A673 (cell line): ENCODE data around the gene DNAJC19. TPM values are rescaled to one million over a fixed set of nuclear protein-coding genes. Genes with fewer than 3 reads are reported as not detected.

Experiments used
- BruUV-seq: library from RNA; stranded (reverse); fragments of 400-500 nt; replicated peaks from 2 replicates; lab custom pipeline; 2021; lab: Mats Ljungman, UMichigan
- CTCF ChIA-PET: fragments of 300-600 bp; sonication (Branson Sonifier 250); formaldehyde crosslinking; loops from one replicate; lab custom pipeline; 2022; ENCODE audit warnings: antibody characterized with exemption; lab: Charles Lee
- POLR2A ChIA-PET: fragments of 300-600 bp; sonication (Branson Sonifier 250); formaldehyde crosslinking; loops from one replicate; lab custom pipeline; 2022; ENCODE audit warnings: antibody characterized with exemption; ENCODE audit not compliant: low non-redundant PET; lab: Charles Lee
- DNase-seq: peaks from one replicate; pipeline ENCODE4 v3.0.0-alpha.2; 2015; ENCODE audit warnings: low spot score
- H3K27ac ChIP-seq: fragments of 200-600 bp; sonication (generic); 2 replicates; pipeline ENCODE4 v1.5.1; 2016; ENCODE audit warnings: mixed run types, low read depth, mild to moderate bottlenecking, mixed read lengths, antibody characterized with exemption, low read length; ENCODE audit not compliant: poor library complexity, severe bottlenecking
- H3K27me3 ChIP-seq: fragments of 200-600 bp; sonication (generic); replicated peaks from 2 replicates; pipeline ENCODE4 v1.6.1; 2017; ENCODE audit warnings: mixed run types, low read depth, mild to moderate bottlenecking, mixed read lengths, antibody characterized with exemption, low read length; ENCODE audit not compliant: insufficient read depth, poor library complexity
- H3K36me3 ChIP-seq: fragments of 200-600 bp; sonication (generic); 2 replicates; pipeline ENCODE4 v1.6.1; 2016; ENCODE audit warnings: mixed run types, mild to moderate bottlenecking, mixed read lengths, antibody characterized with exemption, low read length; ENCODE audit not compliant: insufficient read depth, poor library complexity, severe bottlenecking
- H3K4me1 ChIP-seq: fragments of 200-600 bp; sonication (generic); 2 replicates; pipeline ENCODE4 v1.6.1; 2017; ENCODE audit warnings: mixed run types, mild to moderate bottlenecking, mixed read lengths, antibody characterized with exemption, low read length; ENCODE audit not compliant: insufficient read depth, poor library complexity, severe bottlenecking
- H3K4me3 ChIP-seq: fragments of 200-600 bp; sonication (generic); 2 replicates; pipeline ENCODE4 v1.5.1; 2016; ENCODE audit warnings: low read depth, mixed run types, mild to moderate bottlenecking, mixed read lengths, low read length; ENCODE audit not compliant: poor library complexity, severe bottlenecking
- H3K9me3 ChIP-seq: fragments of 200-600 bp; sonication (generic); 2 replicates; pipeline ENCODE4 v1.6.1; 2016; ENCODE audit warnings: mixed run types, low read depth, mild to moderate bottlenecking, mixed read lengths, antibody characterized with exemption, low read length; ENCODE audit not compliant: poor library complexity, severe bottlenecking
- CTCF ChIP-seq: fragments of 300-800, 200-600 bp; sonication (generic); conservative IDR thresholded peaks from 2 replicates; pipeline ENCODE4 v1.5.1; 2017; ENCODE audit warnings: low read depth, mild to moderate bottlenecking, antibody characterized with exemption, low read length, moderate library complexity, mixed read lengths
- EZH2 ChIP-seq: fragments of 200-600 bp; sonication (generic); IDR thresholded peaks from 2 replicates; pipeline ENCODE4 v1.6.1; 2017; ENCODE audit warnings: borderline replicate concordance, low read depth, mild to moderate bottlenecking, mixed read lengths, antibody characterized with exemption, low read length; ENCODE audit not compliant: poor library complexity, severe bottlenecking
- intact Hi-C: fragments of 100-400 bp; cut with micrococcal nuclease; formaldehyde crosslinking; loops from one replicate; pipeline ENCODE4 v1.10.0; 2022; ENCODE audit not compliant: unreplicated experiment
- total RNA-seq: library from RNA; stranded (reverse); gene quantifications from 2 replicates; pipeline ENCODE4 v1.2.3, GENCODE V29; 2021

DNAJC19 gene
- total RNA-seq, 1 experiment from 2014 or later: 52.1 TPM

DNA sequence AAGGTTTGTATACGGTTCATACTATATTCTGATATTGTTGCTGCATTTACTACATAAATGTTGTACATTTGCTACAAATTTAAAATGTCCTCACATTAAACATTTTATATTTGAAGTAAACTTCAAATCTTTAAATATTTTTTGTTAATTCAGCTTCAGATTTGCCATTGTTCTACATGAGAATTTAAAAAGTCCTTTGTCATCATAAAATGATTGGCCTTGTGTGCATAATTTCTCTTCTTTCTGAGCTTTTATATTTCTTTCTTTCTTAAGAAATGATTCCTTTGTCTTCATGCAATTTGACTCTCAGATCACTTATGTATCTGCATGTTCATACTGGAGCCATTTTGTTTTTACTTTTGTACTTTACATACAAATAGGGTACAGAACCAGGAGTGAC is 28.0 kb downstream of the DNAJC19 start:
- DNase-seq: no peak
- BruUV-seq: no TSS peak
- no peaks in the 10 kb centered on the region for H3K27me3 ChIP-seq
- TF ChIP-seq EZH2 (no peak), CTCF (no peak)
- CTCF ChIA-PET: no interaction called here
- no peak overlapping the region for H3K27ac ChIP-seq
- POLR2A ChIA-PET: no interaction called here
- no peak overlapping the region for H3K4me3 ChIP-seq
- no peaks in the 10 kb centered on the region for H3K4me1 ChIP-seq
- intact Hi-C loops: no loop called here
- no peaks in the 10 kb centered on the region for H3K9me3 ChIP-seq
- peaks cover 98% of the 10 kb centered on the region for H3K36me3 ChIP-seq

- intact Hi-C loops: no loop called here
- Histone ChIP-seq H3K27ac (no peak overlapping the region), H3K36me3 (peaks cover 98% of the 10 kb centered on the region), H3K9me3 (no peaks in the 10 kb centered on the region), H3K4me3 (no peak overlapping the region), H3K27me3 (no peaks in the 10 kb centered on the region), H3K4me1 (no peaks in the 10 kb centered on the region)
- ChIA-PET CTCF (no interaction called here), POLR2A (no interaction called here)
- BruUV-seq: no TSS peak
- DNase-seq: no peak
- TF ChIP-seq EZH2 (no peak), CTCF (no peak)
Observed at GRCh38 chr3:180961087-180961486, 28.4 kb downstream of the DNAJC19 start.

- no peak overlapping the region for H3K4me3 ChIP-seq
- BruUV-seq: no TSS peak
- DNase-seq: no peak
- no peaks in the 10 kb centered on the region for H3K4me1 ChIP-seq
- ChIA-PET CTCF (no interaction called here), POLR2A (no interaction called here)
- intact Hi-C loops: loop anchor here (5.0 kb wide), 1 partner anchor 37 kb away; no protein-coding TSS in a partner anchor
- H3K27ac ChIP-seq: no peak overlapping the region
- H3K9me3 ChIP-seq: no peaks in the 10 kb centered on the region
- no peaks in the 10 kb centered on the region for H3K27me3 ChIP-seq
- H3K36me3 ChIP-seq: peaks cover 97% of the 10 kb centered on the region
- TF ChIP-seq EZH2: no peak
- TF ChIP-seq CTCF: no peak
Observed at GRCh38 chr3:180959691-180960090, 29.8 kb downstream of the DNAJC19 start.
